GM12878 (cell line): ENCODE results near the gene POLA1. TPM values are rescaled to one million over a fixed set of nuclear protein-coding genes. Genes with fewer than 3 reads are reported as not detected.

ENCODE experiments used
- ATAC-seq: fragments of 200-7000 bp; cut with Tn5 transposase; 3 replicates; pipeline ENCODE4 v1.9.1; 2020; ENCODE audit warnings: mild to moderate bottlenecking, moderate library complexity
- BruUV-seq: library from RNA; stranded (reverse); fragments of 400-500 nt; replicated peaks from 2 replicates; lab custom pipeline; 2021; lab: Mats Ljungman, UMichigan
- CTCF ChIA-PET: fragments of 300-600 bp; sonication (Branson Sonifier 250); formaldehyde crosslinking; extraction: SDS; loops from one replicate; lab custom pipeline; 2021; ENCODE audit warnings: inconsistent platforms; lab: Yijun Ruan, JAX
- POLR2A ChIA-PET: fragments of 350-600 bp; formaldehyde crosslinking; extraction: SDS; loops from one replicate; lab custom pipeline; 2021; ENCODE audit warnings: inconsistent platforms; lab: Charles Lee
- RAD21 ChIA-PET: fragments of 300-600 bp; sonication (Branson Sonifier 250); formaldehyde crosslinking; loops from one replicate; lab custom pipeline; 2023; ENCODE audit warnings: antibody characterized with exemption; ENCODE audit not compliant: unreplicated experiment; lab: Charles Lee
- SMC1A ChIA-PET: fragments of 300-600 bp; sonication (Branson Sonifier 250); formaldehyde crosslinking; loops from one replicate; lab custom pipeline; 2023; ENCODE audit not compliant: unreplicated experiment, uncharacterized antibody; lab: Charles Lee
- DNase-seq: peaks from one replicate; pipeline ENCODE4 v3.0.0-alpha.2; 2011; ENCODE audit warnings: low read depth, low spot score
- FAIRE-seq: peaks from 3 replicates; lab custom pipeline; 2011; peaks lifted over from hg19 to GRCh38; lab: Jason Lieb, UNC
- H2AFZ ChIP-seq: 2 replicates; pipeline ENCODE4 v1.6.0; 2011; ENCODE audit warnings: low read depth, low read length, control low read depth; ENCODE audit not compliant: control insufficient read depth
- H3K27ac ChIP-seq: 2 replicates; pipeline ENCODE4 v1.5.1; 2011; ENCODE audit warnings: control low read depth; ENCODE audit not compliant: control insufficient read depth, insufficient read depth
- H3K27me3 ChIP-seq, 2 experiments: replicated peaks in 1 of 2; 2 replicates each; pipeline versions ENCODE4 v1.6.0 to v1.6.1; 2011; ENCODE audit warnings: low read length in 1 of 2; ENCODE audit not compliant: control insufficient read depth in 2 of 2, insufficient read depth in 2 of 2
- H3K36me3 ChIP-seq, 2 experiments: 2 replicates each; pipeline ENCODE4 v1.5.1; 2011; ENCODE audit warnings: low read length in 1 of 2; ENCODE audit not compliant: control insufficient read depth in 2 of 2, insufficient read depth in 2 of 2
- H3K4me1 ChIP-seq: 2 replicates; pipeline ENCODE4 v1.6.1; 2011; ENCODE audit warnings: mild to moderate bottlenecking, low read length, moderate library complexity, mixed read lengths; ENCODE audit not compliant: control insufficient read depth, insufficient read depth
- H3K4me2 ChIP-seq: 2 replicates; pipeline ENCODE4 v1.6.0; 2011; ENCODE audit warnings: control low read depth; ENCODE audit not compliant: control insufficient read depth, insufficient read depth
- H3K4me3 ChIP-seq: fragments of 200-600 bp; sonication (generic); 2 replicates; pipeline ENCODE4 v1.5.1; 2016
- H3K79me2 ChIP-seq: 2 replicates; pipeline ENCODE4 v1.6.0; 2011; ENCODE audit warnings: low read length; ENCODE audit not compliant: control insufficient read depth, insufficient read depth
- H3K9ac ChIP-seq: 2 replicates; pipeline ENCODE4 v1.8.0; 2011; ENCODE audit warnings: low read length, control low read depth, mixed read lengths; ENCODE audit not compliant: control insufficient read depth, insufficient read depth
- H3K9me3 ChIP-seq: replicated peaks from 3 replicates; pipeline ENCODE4 v1.5.1; 2011; ENCODE audit warnings: mild to moderate bottlenecking, low read length; ENCODE audit not compliant: control insufficient read depth, insufficient read depth
- H4K20me1 ChIP-seq: 2 replicates; pipeline ENCODE4 v1.6.0; 2011; ENCODE audit not compliant: control insufficient read depth, insufficient read depth
- ATF7 ChIP-seq: fragments of 450-650 bp; IDR thresholded peaks from 2 replicates; pipeline ENCODE4 v1.6.1; 2016; ENCODE audit warnings: low read depth, mild to moderate bottlenecking
- FOXK2 ChIP-seq: fragments of 450-650 bp; IDR thresholded peaks from 2 replicates; pipeline ENCODE4 v1.6.1; 2017; ENCODE audit warnings: mild to moderate bottlenecking, moderate library complexity
- HDAC2 ChIP-seq: fragments of 200-600 bp; sonication (generic); IDR thresholded peaks from 2 replicates; pipeline ENCODE4 v1.6.1; 2017
- KDM1A ChIP-seq: fragments of 200-600 bp; sonication (generic); IDR thresholded peaks from 2 replicates; pipeline ENCODE4 v1.6.1; 2016; ENCODE audit warnings: borderline replicate concordance
- KLF5 ChIP-seq: fragments of 450-650 bp; IDR thresholded peaks from 2 replicates; pipeline ENCODE4 v1.6.1; 2014; ENCODE audit warnings: mild to moderate bottlenecking; ENCODE audit not compliant: partially characterized antibody
- PAX8 ChIP-seq: fragments of 450-650 bp; IDR thresholded peaks from 2 replicates; pipeline ENCODE4 v1.6.1; 2017; ENCODE audit warnings: mild to moderate bottlenecking, moderate library complexity
- PKNOX1 ChIP-seq: fragments of 450-650 bp; IDR thresholded peaks from 2 replicates; pipeline ENCODE4 v1.6.1; 2016; ENCODE audit warnings: mild to moderate bottlenecking
- PML ChIP-seq: IDR thresholded peaks from 2 replicates; pipeline ENCODE4 v1.6.1; 2012; ENCODE audit warnings: low read length, inconsistent platforms
- RELA ChIP-seq: fragments of 450-650 bp; IDR thresholded peaks from 2 replicates; pipeline ENCODE4 v1.8.0; 2014; ENCODE audit warnings: borderline replicate concordance; ENCODE audit not compliant: partially characterized antibody
- TARDBP ChIP-seq: IDR thresholded peaks from 2 replicates; pipeline ENCODE4 v1.6.1; 2016; ENCODE audit warnings: borderline replicate concordance
- YBX1 ChIP-seq: fragments of 450-650 bp; IDR thresholded peaks from 2 replicates; pipeline ENCODE4 v1.6.1; 2016; ENCODE audit warnings: antibody characterized with exemption
- WGBS: methylation state at CpG from one replicate; pipeline ENCODE4 v1.1.6; 2016; ENCODE audit warnings: low lambda C conversion rate; ENCODE audit not compliant: insufficient replicate concordance, insufficient coverage; ENCODE audit errors: missing lambda C conversion rate; 5-methylcytosine and 5-hydroxymethylcytosine counted together
- in situ Hi-C: fragments of 300-500 bp; cut with MboI; formaldehyde crosslinking; loops from 9 replicates; pipeline ENCODE4 v1.14.3; 2018; ENCODE audit warnings: mixed read lengths
- intact Hi-C: fragments of 100-400 bp; cut with micrococcal nuclease; formaldehyde crosslinking; loops from one replicate; pipeline ENCODE4 v1.14.2; 2022; ENCODE audit not compliant: unreplicated experiment
- polyA plus RNA-seq, 11 experiments: library from polyadenylated mRNA; depleted of rRNA in 4 of 11; unstranded in 6 of 11; stranded (reverse) in 5 of 11; fragments of >200 nt; fragmentation: Nextera tagmentation in 4 of 11; fragmentation: Illumina TruSeq in 1 of 11; extraction: Ambion mirVana in 4 of 11; extraction: Trizol in 1 of 11; gene quantifications; 1 replicate in 1 of 11; 2 replicates in 10 of 11; pipeline versions ENCODE4 v1.2.1 to v1.2.3, GENCODE V29; 2011 to 2016; ENCODE audit warnings: inconsistent platforms in 2 of 11, missing spikeins in 2 of 11, low read depth in 1 of 11
- total RNA-seq, 4 experiments: library from RNA; depleted of rRNA in 3 of 4; stranded (reverse); fragments of >200 nt in 3 of 4; fragmentation: Illumina TruSeq in 1 of 4; extraction: Trizol in 1 of 4; gene quantifications; 2 replicates each; pipeline versions ENCODE4 v1.2.1 to v1.2.3, GENCODE V29; 2013 to 2021
- TF ChIP-seq, protein P1 (sequence below): fragments of 450-650 bp; IDR thresholded peaks from 2 replicates; pipeline ENCODE4 v1.6.1; 2018; ENCODE audit warnings: mild to moderate bottlenecking, low read depth, moderate library complexity; ENCODE audit not compliant: partially characterized antibody
- TF ChIP-seq, protein P2 (sequence below): fragments of 450-650 bp; IDR thresholded peaks from 2 replicates; pipeline ENCODE4 v1.6.1; 2017; ENCODE audit warnings: mild to moderate bottlenecking, low read depth, inconsistent platforms; ENCODE audit not compliant: poor library complexity, severe bottlenecking

Gene POLA1
- total and polyA plus RNA-seq, 10 of the 15 experiments (the other 5 are each of a cell fraction or from before 2014, with no cell fraction given), result 6.5 to 34.7 (median 24.8) TPM

DNA sequence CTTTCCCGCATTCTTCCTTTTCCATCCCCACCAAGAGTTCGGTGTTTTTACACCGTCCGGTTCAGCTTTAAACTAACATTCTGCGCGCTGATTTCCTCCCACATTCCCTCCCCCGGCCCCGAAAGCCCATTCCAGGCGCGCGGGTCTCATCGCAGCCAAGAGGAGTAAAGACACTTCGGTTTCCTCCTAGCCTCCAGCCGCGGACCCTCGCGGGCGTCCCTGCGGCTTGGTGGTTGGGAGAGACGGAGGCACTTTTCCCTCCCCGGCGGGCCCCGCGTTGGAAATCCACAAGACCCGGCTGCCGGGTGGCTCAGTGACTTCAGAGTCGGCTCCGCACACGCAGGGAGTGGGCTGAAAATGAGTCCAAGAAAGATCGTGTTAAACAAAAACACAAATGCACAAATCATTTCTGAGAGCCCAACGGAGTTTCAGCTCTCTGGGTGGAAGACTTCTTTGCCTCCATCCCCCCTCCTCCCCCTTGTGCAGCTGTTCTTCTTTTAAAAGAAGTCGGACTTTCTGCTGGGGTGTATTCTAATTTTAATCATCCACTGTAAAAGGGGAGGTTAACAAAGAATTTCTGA is 324.0 kb downstream of the POLA1 start (continued):
- TF ChIP-seq HDAC2, result no peak

- ATAC-seq, result no peak
- Histone ChIP-seq H3K36me3 (no peaks in the 10 kb centered on the region), H3K4me1 (no peaks in the 10 kb centered on the region), H3K9me3 (no peaks in the 10 kb centered on the region; the same call in 2 of the 3 replicates), H3K4me2 (no peak overlapping the region), H2AFZ (no peak overlapping the region), H3K27ac (no peak overlapping the region), H4K20me1 (no peaks in the 10 kb centered on the region), H3K9ac (no peak overlapping the region), H3K4me3 (no peak overlapping the region), H3K27me3 (peaks cover 3 to 15% of the 10 kb centered on the region in 2 experiments), H3K79me2 (no peaks in the 10 kb centered on the region)
- RAD21 ChIA-PET, result no interaction called here
- no peak for DNase-seq
- BruUV-seq, result no TSS peak
- TF ChIP-seq PML (no peak), ATF7 (no peak), PKNOX1 (no peak), KDM1A (no peak), RELA (no peak), FOXK2 (no peak), KLF5 (no peak), YBX1 (no peak), TARDBP (no peak), PAX8 (no peak)
- TF ChIP-seq, protein P1, sequence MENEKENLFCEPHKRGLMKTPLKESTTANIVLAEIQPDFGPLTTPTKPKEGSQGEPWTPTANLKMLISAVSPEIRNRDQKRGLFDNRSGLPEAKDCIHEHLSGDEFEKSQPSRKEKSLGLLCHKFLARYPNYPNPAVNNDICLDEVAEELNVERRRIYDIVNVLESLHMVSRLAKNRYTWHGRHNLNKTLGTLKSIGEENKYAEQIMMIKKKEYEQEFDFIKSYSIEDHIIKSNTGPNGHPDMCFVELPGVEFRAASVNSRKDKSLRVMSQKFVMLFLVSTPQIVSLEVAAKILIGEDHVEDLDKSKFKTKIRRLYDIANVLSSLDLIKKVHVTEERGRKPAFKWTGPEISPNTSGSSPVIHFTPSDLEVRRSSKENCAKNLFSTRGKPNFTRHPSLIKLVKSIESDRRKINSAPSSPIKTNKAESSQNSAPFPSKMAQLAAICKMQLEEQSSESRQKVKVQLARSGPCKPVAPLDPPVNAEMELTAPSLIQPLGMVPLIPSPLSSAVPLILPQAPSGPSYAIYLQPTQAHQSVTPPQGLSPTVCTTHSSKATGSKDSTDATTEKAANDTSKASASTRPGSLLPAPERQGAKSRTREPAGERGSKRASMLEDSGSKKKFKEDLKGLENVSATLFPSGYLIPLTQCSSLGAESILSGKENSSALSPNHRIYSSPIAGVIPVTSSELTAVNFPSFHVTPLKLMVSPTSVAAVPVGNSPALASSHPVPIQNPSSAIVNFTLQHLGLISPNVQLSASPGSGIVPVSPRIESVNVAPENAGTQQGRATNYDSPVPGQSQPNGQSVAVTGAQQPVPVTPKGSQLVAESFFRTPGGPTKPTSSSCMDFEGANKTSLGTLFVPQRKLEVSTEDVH, result no peak
- TF ChIP-seq, protein P2, sequence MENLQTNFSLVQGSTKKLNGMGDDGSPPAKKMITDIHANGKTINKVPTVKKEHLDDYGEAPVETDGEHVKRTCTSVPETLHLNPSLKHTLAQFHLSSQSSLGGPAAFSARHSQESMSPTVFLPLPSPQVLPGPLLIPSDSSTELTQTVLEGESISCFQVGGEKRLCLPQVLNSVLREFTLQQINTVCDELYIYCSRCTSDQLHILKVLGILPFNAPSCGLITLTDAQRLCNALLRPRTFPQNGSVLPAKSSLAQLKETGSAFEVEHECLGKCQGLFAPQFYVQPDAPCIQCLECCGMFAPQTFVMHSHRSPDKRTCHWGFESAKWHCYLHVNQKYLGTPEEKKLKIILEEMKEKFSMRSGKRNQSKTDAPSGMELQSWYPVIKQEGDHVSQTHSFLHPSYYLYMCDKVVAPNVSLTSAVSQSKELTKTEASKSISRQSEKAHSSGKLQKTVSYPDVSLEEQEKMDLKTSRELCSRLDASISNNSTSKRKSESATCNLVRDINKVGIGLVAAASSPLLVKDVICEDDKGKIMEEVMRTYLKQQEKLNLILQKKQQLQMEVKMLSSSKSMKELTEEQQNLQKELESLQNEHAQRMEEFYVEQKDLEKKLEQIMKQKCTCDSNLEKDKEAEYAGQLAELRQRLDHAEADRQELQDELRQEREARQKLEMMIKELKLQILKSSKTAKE, result no peak
- 1% methylated on average over 3 of the region's 3 CpGs for WGBS
- SMC1A ChIA-PET, result interaction anchor here (1.3 kb wide), 1 partner anchor 9 kb away, joined by 3 read pairs; no protein-coding TSS in a partner anchor
- in situ Hi-C loops (no loop called here), intact Hi-C loops (no loop called here)
- no peak for FAIRE-seq
- POLR2A ChIA-PET, result no interaction called here
- CTCF ChIA-PET, result interaction anchor here (4.5 kb wide), 1 partner anchor 179 kb away, joined by 29 read pairs; no protein-coding TSS in a partner anchor
Observed at GRCh38 chrX:25018682-25019081, 325.0 kb downstream of the POLA1 start.
